Thyroid gland (tissue), 4 donors: ENCODE results near the gene FGD1. TPM values are rescaled to one million over a fixed set of nuclear protein-coding genes. Genes with fewer than 3 reads are reported as not detected.

Source experiments
- DNase-seq, 2 donors: peaks; one replicate each; pipeline ENCODE4 v3.0.0-alpha.2; 2019
- H3K27ac ChIP-seq, 3 donors: fragments of 200-600 bp; sonication (generic); 1 replicate in 2 of 3; 2 replicates in 1 of 3; pipeline ENCODE4 v1.5.1; 2016 to 2019; ENCODE audit warnings: mild to moderate bottlenecking in 1 of 3, moderate library complexity in 1 of 3
- H3K27me3 ChIP-seq: fragments of 200-600 bp; sonication (generic); one replicate; pipeline ENCODE4 v1.5.1; 2019
- H3K36me3 ChIP-seq, 2 donors: fragments of 200-600 bp; sonication (generic); one replicate each; pipeline ENCODE4 v1.5.1; 2016 to 2019
- H3K4me1 ChIP-seq, 2 donors: fragments of 200-600 bp; sonication (generic); one replicate each; pipeline ENCODE4 v1.5.1; 2017 to 2019
- H3K4me3 ChIP-seq, 3 donors: fragments of 200-600 bp; sonication (generic); replicated peaks in 1 of 3; 1 replicate in 2 of 3; 2 replicates in 1 of 3; pipeline ENCODE4 v1.5.1; 2016; ENCODE audit warnings: mild to moderate bottlenecking in 1 of 3
- H3K9me3 ChIP-seq: fragments of 200-600 bp; sonication (generic); one replicate; pipeline ENCODE4 v1.5.1; 2017
- CTCF ChIP-seq, 6 experiments: fragments of 200-600 bp in 3 of 6; fragments of 450-650 bp in 3 of 6; sonication (generic) in 3 of 6; IDR thresholded peaks; one replicate each; pipeline ENCODE4 v1.5.1; 2016 to 2019; ENCODE audit warnings: antibody characterized with exemption in 6 of 6, mild to moderate bottlenecking in 2 of 6, inconsistent platforms in 1 of 6, moderate library complexity in 1 of 6
- POLR2A ChIP-seq, 2 donors: fragments of 450-650 bp; IDR thresholded peaks; one replicate each; pipeline ENCODE4 v1.6.1; 2017; ENCODE audit warnings: antibody characterized with exemption in 2 of 2, mild to moderate bottlenecking in 2 of 2, moderate library complexity in 1 of 2
- WGBS, 2 donors: methylation state at CpG; one replicate each; pipeline ENCODE4 v1.1.5; 2017; 5-methylcytosine and 5-hydroxymethylcytosine counted together
- intact Hi-C: fragments of 100-400 bp; cut with DNase I; formaldehyde crosslinking; loops from one replicate; pipeline ENCODE4 v1.15.1; 2023
- total RNA-seq, 4 donors: library from RNA; depleted of rRNA; stranded (reverse); fragments of >200 nt; gene quantifications; one replicate each; pipeline ENCODE4 v1.2.3, GENCODE V29; 2016

The FGD1 gene
- total RNA-seq, 4 donors from 2014 or later = 3.0 to 7.1 (median 4.2) TPM

- H3K4me1 ChIP-seq = no peaks in the 10 kb centered on the region
- DNase-seq = no peak
- H3K36me3 ChIP-seq = no peaks in the 10 kb centered on the region
- H3K27me3 ChIP-seq = no peaks in the 10 kb centered on the region
- H3K4me3 ChIP-seq = no peak overlapping the region
- TF ChIP-seq CTCF (IDR thresholded peaks at IDR 0.05) (no peak), POLR2A (IDR thresholded peaks at IDR 0.05) (no peak)
- 71 to 79% methylated on average over 2 of the region's 2 CpGs for WGBS, 2 donors
- no peaks in the 10 kb centered on the region for H3K9me3 ChIP-seq
- no peak overlapping the region for H3K27ac ChIP-seq
- intact Hi-C loops = no loop called here
Observed at GRCh38 chrX:54427837-54428424, 68.1 kb downstream of the FGD1 start.

- no peaks in the 10 kb centered on the region for H3K36me3 ChIP-seq
- no peak for DNase-seq
- H3K4me1 ChIP-seq = no peaks in the 10 kb centered on the region
- TF ChIP-seq POLR2A (IDR thresholded peaks at IDR 0.05) (no peak), CTCF (IDR thresholded peaks at IDR 0.05) (no peak)
- WGBS, 2 donors = 48 to 50% methylated on average over 10 to 13 of the region's 14 CpGs
- no peaks in the 10 kb centered on the region for H3K27me3 ChIP-seq
- H3K9me3 ChIP-seq = no peaks in the 10 kb centered on the region
- H3K27ac ChIP-seq = no peak overlapping the region
- intact Hi-C loops = no loop called here
- H3K4me3 ChIP-seq = no peak overlapping the region
Observed at GRCh38 chrX:54423161-54423888, 72.7 kb downstream of the FGD1 start.

GRCh38 chrX:54422168-54422567, 73.9 kb downstream of the FGD1 start:
- Histone ChIP-seq H3K4me1 (no peaks in the 10 kb centered on the region), H3K27me3 (no peaks in the 10 kb centered on the region), H3K9me3 (no peaks in the 10 kb centered on the region), H3K4me3 (no peak overlapping the region), H3K27ac (no peak overlapping the region), H3K36me3 (no peaks in the 10 kb centered on the region)
- intact Hi-C loops = no loop called here
- no peak for DNase-seq
- 87 to 91% methylated on average over 3 of the region's 3 CpGs for WGBS, 2 donors
- TF ChIP-seq POLR2A (IDR thresholded peaks at IDR 0.05) = no peak
- TF ChIP-seq CTCF (IDR thresholded peaks at IDR 0.05) = no peak

GRCh38 chrX:54419559-54420302, 76.3 kb downstream of the FGD1 start:
- intact Hi-C loops = no loop called here
- no peak overlapping the region for H3K4me3 ChIP-seq
- WGBS, 2 donors = 56 to 58% methylated on average over 3 of the region's 3 CpGs
- DNase-seq = no peak
- H3K36me3 ChIP-seq = no peaks in the 10 kb centered on the region
- no peak for TF ChIP-seq POLR2A (IDR thresholded peaks at IDR 0.05)
- TF ChIP-seq CTCF (IDR thresholded peaks at IDR 0.05) = no peak
- no peaks in the 10 kb centered on the region for H3K4me1 ChIP-seq
- H3K27me3 ChIP-seq = no peaks in the 10 kb centered on the region
- no peak overlapping the region for H3K27ac ChIP-seq
- no peaks in the 10 kb centered on the region for H3K9me3 ChIP-seq

DNA sequence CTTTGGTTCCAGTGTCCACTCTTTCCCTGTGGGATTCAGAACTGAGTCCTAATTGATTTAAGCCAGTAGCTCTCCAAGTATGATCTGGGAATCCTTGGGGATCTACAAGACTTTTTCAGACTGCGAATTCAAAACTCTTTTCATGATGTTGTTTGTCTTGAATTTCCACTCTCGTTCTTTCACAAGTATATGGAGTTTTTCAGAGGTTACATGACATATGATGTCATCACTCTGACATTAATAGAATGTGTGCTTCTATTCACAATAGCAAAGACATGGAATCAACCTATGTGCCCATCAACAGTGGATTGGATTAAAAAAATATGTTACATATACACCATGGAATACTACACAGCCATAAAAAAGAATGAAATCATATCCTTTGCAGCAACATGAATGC, 79.1 kb downstream of the FGD1 start:
- intact Hi-C loops = no loop called here
- Histone ChIP-seq H3K27me3 (no peaks in the 10 kb centered on the region), H3K4me3 (no peak overlapping the region), H3K9me3 (no peaks in the 10 kb centered on the region), H3K27ac (no peak overlapping the region), H3K4me1 (no peaks in the 10 kb centered on the region), H3K36me3 (no peaks in the 10 kb centered on the region)
- 88 to 100% methylated on average over 2 of the region's 2 CpGs for WGBS, 2 donors
- TF ChIP-seq CTCF (IDR thresholded peaks at IDR 0.05) (no peak), POLR2A (IDR thresholded peaks at IDR 0.05) (no peak)
- no peak for DNase-seq
